A549 (cell line): ENCODE results near the gene CFAP46. TPM values are rescaled to one million over a fixed set of nuclear protein-coding genes. Genes with fewer than 3 reads are reported as not detected.

Experiments
- ATAC-seq, 2 experiments: fragments of 200-7000 bp in 1 of 2; fragments of >200 bp in 1 of 2; cut with Nextera tagmentation in 1 of 2; cut with Tn5 transposase in 1 of 2; 3 replicates each; pipeline versions ENCODE4 v1.8.0 to v1.9.1; 2018 to 2020; ENCODE audit warnings: mild to moderate bottlenecking in 1 of 2, moderate library complexity in 1 of 2
- CTCF ChIA-PET: fragments of 300-600 bp; sonication (Branson Sonifier 250); formaldehyde crosslinking; extraction: SDS; loops from one replicate; lab custom pipeline; 2021; ENCODE audit warnings: antibody characterized with exemption, inconsistent platforms; lab: Yijun Ruan, JAX
- POLR2A ChIA-PET: fragments of 350-600 bp; formaldehyde crosslinking; extraction: SDS; loops from one replicate; lab custom pipeline; 2021; ENCODE audit warnings: antibody characterized with exemption, inconsistent platforms; lab: Yijun Ruan, JAX
- DNase-seq, 2 experiments: peaks; one replicate each; pipeline versions ENCODE4 v3.0.0 to v3.0.0-alpha.2; 2011 to 2016; ENCODE audit warnings: low read depth in 1 of 2, low spot score in 1 of 2
- FAIRE-seq: peaks from 2 replicates; lab custom pipeline; 2011; peaks lifted over from hg19 to GRCh38; lab: Jason Lieb, UNC
- H3K27ac ChIP-seq, 2 experiments: fragments of >200 bp; sonication (Bioruptor Twin); formaldehyde crosslinking; 3 replicates each; pipeline ENCODE4 v1.5.1; 2016 to 2017
- H3K4me1 ChIP-seq: fragments of >200 bp; sonication (Bioruptor Twin); formaldehyde crosslinking; 3 replicates; pipeline ENCODE4 v1.6.1; 2016
- H3K4me2 ChIP-seq: fragments of >200 bp; sonication (Bioruptor Twin); formaldehyde crosslinking; 3 replicates; pipeline ENCODE4 v1.6.1; 2016
- H3K4me3 ChIP-seq: fragments of >200 bp; sonication (Bioruptor Twin); formaldehyde crosslinking; 3 replicates; pipeline ENCODE4 v1.5.1; 2016
- H3K9me3 ChIP-seq: fragments of >200 bp; sonication (Bioruptor Twin); formaldehyde crosslinking; 3 replicates; pipeline ENCODE4 v1.6.1; 2016
- BHLHE40 ChIP-seq: IDR thresholded peaks from 2 replicates; pipeline ENCODE4 v1.6.1; 2012; ENCODE audit warnings: low read depth, low read length, inconsistent platforms
- CBX2 ChIP-seq: fragments of 200-600 bp; sonication (generic); IDR thresholded peaks from 2 replicates; pipeline ENCODE4 v1.6.1; 2016; ENCODE audit warnings: low read depth, mild to moderate bottlenecking, borderline replicate concordance
- CBX8 ChIP-seq: fragments of 200-600 bp; sonication (generic); IDR thresholded peaks from 2 replicates; pipeline ENCODE4 v1.6.1; 2016
- CEBPB ChIP-seq, 2 experiments: fragments of >200 bp in 1 of 2; sonication (Bioruptor Twin) in 1 of 2; formaldehyde crosslinking in 1 of 2; IDR thresholded peaks; 2 replicates each; pipeline ENCODE4 v1.6.1; 2012 to 2016
- CHD2 ChIP-seq: fragments of 150-350 bp; IDR thresholded peaks from 2 replicates; pipeline ENCODE4 v1.6.1; 2014; ENCODE audit warnings: low read length; ENCODE audit not compliant: partially characterized antibody
- EHF ChIP-seq: fragments of 250-450 bp; sonication (Bioruptor Pico); IDR thresholded peaks from 2 replicates; pipeline ENCODE4 v1.5.0; 2020; ENCODE audit warnings: mild to moderate bottlenecking
- FOSB ChIP-seq: fragments of 250-450 bp; sonication (Bioruptor Pico); IDR thresholded peaks from 2 replicates; pipeline ENCODE4 v1.5.0; 2020; ENCODE audit warnings: mild to moderate bottlenecking, moderate library complexity
- FOSL2 ChIP-seq, 2 experiments: fragments of 450-650 bp in 1 of 2; fragments of >200 bp in 1 of 2; sonication (Bioruptor Twin) in 1 of 2; formaldehyde crosslinking; IDR thresholded peaks; 2 replicates each; pipeline versions ENCODE4 v1.5.0 to v1.6.1; 2016 to 2020; ENCODE audit warnings: mild to moderate bottlenecking in 1 of 2, moderate library complexity in 1 of 2
- HES2 ChIP-seq: fragments of >200 bp; sonication (Bioruptor Twin); formaldehyde crosslinking; IDR thresholded peaks from 2 replicates; pipeline ENCODE4 v1.6.1; 2016
- JUNB ChIP-seq: fragments of >200 bp; sonication (Bioruptor Twin); formaldehyde crosslinking; IDR thresholded peaks from 2 replicates; pipeline ENCODE4 v1.6.1; 2016
- KDM1A ChIP-seq: fragments of 200-600 bp; sonication (generic); IDR thresholded peaks from 2 replicates; pipeline ENCODE4 v1.6.1; 2016; ENCODE audit warnings: low read depth, mild to moderate bottlenecking
- MAZ ChIP-seq: fragments of 150-350 bp; IDR thresholded peaks from 2 replicates; pipeline ENCODE4 v1.6.1; 2014; ENCODE audit warnings: antibody characterized with exemption, low read depth, low read length, borderline replicate concordance
- NPAS2 ChIP-seq: fragments of 250-450 bp; sonication (Bioruptor Pico); IDR thresholded peaks from 2 replicates; pipeline ENCODE4 v1.8.0; 2022; ENCODE audit warnings: mild to moderate bottlenecking, moderate library complexity, borderline replicate concordance
- PHF8 ChIP-seq: fragments of 200-600 bp; sonication (generic); IDR thresholded peaks from 2 replicates; pipeline ENCODE4 v1.6.1; 2016; ENCODE audit warnings: low read depth, mild to moderate bottlenecking, antibody characterized with exemption, moderate library complexity, borderline replicate concordance
- POLR2A ChIP-seq: IDR thresholded peaks from 2 replicates; pipeline ENCODE4 v1.6.1; 2012; ENCODE audit warnings: mild to moderate bottlenecking, low read length
- RCOR1 ChIP-seq: fragments of 150-350 bp; IDR thresholded peaks from 2 replicates; pipeline ENCODE4 v1.6.1; 2014; ENCODE audit warnings: antibody characterized with exemption, low read length, low read depth
- TFCP2L1 ChIP-seq: fragments of 250-450 bp; sonication (Bioruptor Pico); IDR thresholded peaks from 2 replicates; pipeline ENCODE4 v1.5.0; 2021; ENCODE audit warnings: mild to moderate bottlenecking
- ZC3H11A ChIP-seq: fragments of 450-650 bp; IDR thresholded peaks from 2 replicates; pipeline ENCODE4 v1.6.1; 2014; ENCODE audit warnings: antibody characterized with exemption, mild to moderate bottlenecking
- ZNF302 ChIP-seq: fragments of 250-450 bp; sonication (Bioruptor Pico); IDR thresholded peaks from 2 replicates; pipeline ENCODE4 v1.9.0; 2021; ENCODE audit warnings: inconsistent platforms, mild to moderate bottlenecking, moderate library complexity
- ZSCAN20 ChIP-seq: fragments of 250-450 bp; sonication (Bioruptor Pico); IDR thresholded peaks from 2 replicates; pipeline ENCODE4 v1.8.0; 2022; ENCODE audit warnings: mild to moderate bottlenecking, moderate library complexity
- WGBS: methylation state at CpG from one replicate; pipeline ENCODE4 v1.1.6; 2017; ENCODE audit errors: missing lambda C conversion rate; 5-methylcytosine and 5-hydroxymethylcytosine counted together
- polyA plus RNA-seq, 4 experiments: library from polyadenylated mRNA; depleted of rRNA in 3 of 4; stranded (reverse); fragments of >200 nt; fragmentation: RNase III in 1 of 4; extraction: RNeasy Plus Mini Kit Qiagen cat#74134 plus additional on column Dnase treatment in 1 of 4; gene quantifications; 2 replicates in 3 of 4; 3 replicates in 1 of 4; pipeline ENCODE4 v1.2.3, GENCODE V29; 2011 to 2017
- TF ChIP-seq, protein P1 (sequence below): IDR thresholded peaks from 2 replicates; pipeline ENCODE4 v1.6.1; 2012; ENCODE audit warnings: low read depth, borderline replicate concordance

CFAP46 gene
- polyA plus RNA-seq, 2 of the 4 experiments (the other 2 are of a cell fraction): 0.88 to 1.8 TPM

GRCh38 chr10:132961420-132961786 is 19.0 kb upstream of the CFAP46 start:
- 69% methylated on average over 4 of the region's 8 CpGs for WGBS

DNA sequence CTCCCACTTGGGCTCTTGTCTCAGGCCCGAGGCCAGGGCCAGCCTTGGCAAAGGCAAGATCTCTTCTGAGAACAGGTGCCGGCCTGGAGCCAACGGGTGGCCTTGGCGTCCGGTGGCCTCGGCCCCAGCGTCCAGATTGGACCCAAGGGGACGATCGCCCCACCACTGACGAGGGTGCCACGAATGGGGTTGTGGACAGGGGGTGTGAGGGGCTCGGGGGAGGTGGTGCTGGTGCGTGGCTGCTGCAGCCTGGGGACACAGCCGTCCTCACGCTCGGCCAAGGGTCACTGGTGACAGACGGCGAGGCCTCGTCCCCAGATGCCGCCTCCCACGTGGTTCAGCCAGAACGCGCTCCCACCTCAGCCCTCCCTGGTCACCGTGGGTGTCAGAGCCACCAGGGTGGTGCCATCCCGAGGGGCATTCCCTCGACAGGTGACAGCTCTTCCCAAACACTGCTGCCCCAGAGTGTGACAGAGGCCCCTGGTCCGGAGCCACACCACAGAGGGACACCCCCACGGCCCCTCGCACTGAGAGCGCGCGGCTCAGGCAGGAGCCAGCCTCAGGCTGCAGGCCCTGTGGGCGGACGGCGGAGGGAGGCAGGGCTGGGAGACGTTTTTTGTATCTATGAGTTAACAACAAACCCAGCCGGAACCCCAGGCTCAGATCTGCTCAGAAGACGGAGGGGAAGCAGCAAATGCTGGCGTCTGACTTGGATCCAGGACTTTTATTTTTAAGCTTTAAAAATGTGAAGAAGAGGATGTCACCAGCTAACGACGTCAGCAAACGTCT is 18.5 kb upstream of the CFAP46 start:
- POLR2A ChIA-PET: no interaction called here
- no peaks in the 10 kb centered on the region for H3K4me1 ChIP-seq
- H3K9me3 ChIP-seq: no peaks in the 10 kb centered on the region
- no peak overlapping the region for H3K27ac ChIP-seq
- no peak for DNase-seq
- H3K4me3 ChIP-seq: no peak overlapping the region
- no peak for FAIRE-seq
- TF ChIP-seq CBX2: no peak
- TF ChIP-seq, protein P1, sequence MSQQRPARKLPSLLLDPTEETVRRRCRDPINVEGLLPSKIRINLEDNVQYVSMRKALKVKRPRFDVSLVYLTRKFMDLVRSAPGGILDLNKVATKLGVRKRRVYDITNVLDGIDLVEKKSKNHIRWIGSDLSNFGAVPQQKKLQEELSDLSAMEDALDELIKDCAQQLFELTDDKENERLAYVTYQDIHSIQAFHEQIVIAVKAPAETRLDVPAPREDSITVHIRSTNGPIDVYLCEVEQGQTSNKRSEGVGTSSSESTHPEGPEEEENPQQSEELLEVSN: no peak
- TF ChIP-seq ZC3H11A: no peak
- TF ChIP-seq CEBPB (IDR thresholded peaks at IDR 0.05): no peak
- no peak for TF ChIP-seq ZSCAN20 (CRISPR knock-in tag)
- TF ChIP-seq EHF (CRISPR knock-in tag): no peak
- no peak for TF ChIP-seq NPAS2 (CRISPR knock-in tag)
- no peak for TF ChIP-seq FOSL2 (IDR thresholded peaks at IDR 0.05)
- TF ChIP-seq FOSL2 (CRISPR knock-in tag; IDR thresholded peaks at IDR 0.05): no peak
- CTCF ChIA-PET: interaction anchor here (1.3 kb wide), 1 partner anchor 164 kb away, joined by 3 read pairs; no protein-coding TSS in a partner anchor
- H3K4me2 ChIP-seq: no peak overlapping the region
- no peak for ATAC-seq
- 72% methylated on average over 22 of the region's 42 CpGs for WGBS

More at GRCh38 chr10:132961420-132961786, 19.0 kb upstream of the CFAP46 start:
- no peaks in the 10 kb centered on the region for H3K4me1 ChIP-seq
- no peak for ATAC-seq
- no peak overlapping the region for H3K4me2 ChIP-seq
- ChIA-PET POLR2A (no interaction called here), CTCF (interaction anchor here (1.3 kb wide), 1 partner anchor 164 kb away, joined by 3 read pairs; no protein-coding TSS in a partner anchor)
- H3K4me3 ChIP-seq: no peak overlapping the region
- H3K9me3 ChIP-seq: no peaks in the 10 kb centered on the region
- no peak for TF ChIP-seq CBX2
- TF ChIP-seq PHF8: no peak
- no peak for TF ChIP-seq RCOR1
- no peak for TF ChIP-seq HES2
- TF ChIP-seq ZNF302 (CRISPR knock-in tag): no peak
- TF ChIP-seq FOSB (CRISPR knock-in tag): no peak
- TF ChIP-seq CHD2: no peak
- no peak for TF ChIP-seq JUNB
- no peak for TF ChIP-seq MAZ
- no peak overlapping the region for H3K27ac ChIP-seq
- no peak for DNase-seq
- FAIRE-seq: no peak

GRCh38 chr10:132960071-132960472 is 17.7 kb upstream of the CFAP46 start:
- Histone ChIP-seq H3K4me2 (no peak overlapping the region), H3K4me3 (no peak overlapping the region), H3K4me1 (no peaks in the 10 kb centered on the region), H3K9me3 (no peaks in the 10 kb centered on the region), H3K27ac (no peak overlapping the region)
- POLR2A ChIA-PET: no interaction called here
- peak in 1 of 2 experiments; percentile 14; a peak in 3 of 6 replicates for ATAC-seq
- no peak for TF ChIP-seq POLR2A
- no peak for FAIRE-seq
- DNase-seq: no peak
- CTCF ChIA-PET: interaction anchor here (1.5 kb wide), 1 partner anchor 20 kb away, joined by 4 read pairs; no protein-coding TSS in a partner anchor
- 56% methylated on average over 5 of the region's 19 CpGs for WGBS

GRCh38 chr10:132959559-132959961 is 17.2 kb upstream of the CFAP46 start:
- H3K4me1 ChIP-seq: no peaks in the 10 kb centered on the region
- no peaks in the 10 kb centered on the region for H3K9me3 ChIP-seq
- DNase-seq: no peak
- POLR2A ChIA-PET: no interaction called here
- H3K4me2 ChIP-seq: no peak overlapping the region
- TF ChIP-seq HES2 (no peak), TFCP2L1 (no peak), CBX8 (no peak), BHLHE40 (no peak), KDM1A (no peak)
- CTCF ChIA-PET: interaction anchor here (1.1 to 1.5 kb wide), 2 partner anchors 18 to 19 kb away, joined by 3 to 4 read pairs; no protein-coding TSS in a partner anchor
- WGBS: 45% methylated on average over 6 of the region's 8 CpGs
- no peak overlapping the region for H3K4me3 ChIP-seq
- FAIRE-seq: no peak
- H3K27ac ChIP-seq: no peak overlapping the region
- ATAC-seq: no peak; a peak in 1 of 6 replicates
